ENCODE measurements around the gene CXCL17.
"Not testable (repeated sequence)": the region's sequence is repeated elsewhere in the genome, so short reads cannot be mapped to it uniquely, and the experiment has no call there.

CXCL17 gene

DNA sequence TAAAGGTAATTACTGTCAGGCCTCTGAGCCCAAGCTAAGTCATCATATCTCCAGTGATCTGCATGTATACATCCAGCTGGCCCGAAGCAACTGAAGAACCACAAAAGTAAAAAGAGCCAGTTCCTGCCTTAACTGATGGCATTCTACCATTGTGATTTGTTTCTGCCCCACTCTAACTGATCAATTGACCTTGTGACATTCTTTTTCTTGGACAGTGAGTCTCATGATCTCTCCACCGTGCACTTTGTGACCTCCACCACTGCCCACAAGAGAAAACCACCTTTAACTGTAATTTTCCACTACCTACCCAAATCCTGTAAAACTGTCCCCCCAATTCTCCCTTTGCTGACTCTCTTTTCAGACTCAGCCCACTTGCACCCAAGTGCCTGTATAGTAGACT lies 17.2 kb upstream of the CXCL17 start:
- Histone ChIP-seq H3K36me3 (no peaks in the 10 kb centered on the region), H4K20me1 (no peaks in the 10 kb centered on the region), H3K4me2 (peak overlapping the region in 6 of 11 experiments; percentile 5 to 55 (median 39); a peak in 12 of 22 replicates), H3K4me3 (no peak overlapping the region), H3K4me1 (peaks cover 17 to 80% (median 56%) of the 10 kb centered on the region in 10 experiments), H3K9me3 (replicated peaks in 1 of 11) (0 out of 22 replicates have a peak, but pooled peaks cover 0 to 5% (median 0%) of the 10 kb centered on the region in 11 experiments), H3K27ac (peak overlapping the region in 4 of 11 experiments; percentile 3 to 44 (median 23); a peak in 4 of 22 replicates), H3K9ac (no peak overlapping the region), H3K27me3 (no peaks in the 10 kb centered on the region)
- no peak for TF ChIP-seq Cebpa-rat (IDR thresholded peaks at IDR 0.05)

DNA sequence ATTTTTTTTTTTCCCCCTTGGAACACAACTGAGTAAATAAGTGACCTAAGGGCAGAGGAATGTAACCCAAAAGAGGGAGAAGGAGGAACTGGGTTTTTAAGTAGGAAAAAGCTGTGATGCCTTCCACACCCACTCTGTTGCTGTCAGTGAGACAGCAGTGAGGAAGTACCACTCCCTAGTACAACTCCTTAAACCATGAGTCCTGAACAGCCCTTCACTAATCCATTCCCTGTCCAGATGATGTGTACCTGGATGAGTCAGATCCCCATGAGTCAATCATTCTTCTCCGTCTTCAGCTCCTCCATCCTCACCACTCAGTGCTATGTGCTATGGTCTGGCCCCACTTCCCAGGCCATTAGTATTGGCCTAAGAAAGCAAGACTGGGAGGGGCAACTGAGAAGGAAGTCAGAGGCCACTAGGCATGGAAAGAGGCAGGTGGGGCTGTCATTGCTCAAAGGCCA lies 12.9 kb upstream of the CXCL17 start:
- Histone ChIP-seq H3K4me3 (no peak overlapping the region), H3K4me2 (peak overlapping the region; percentile 55 to 92 (median 84)), H3K27ac (peak overlapping the region in 5 of 11 experiments; percentile 13 to 81 (median 29); a peak in 9 of 22 replicates), H3K9me3 (replicated peaks in 1 of 11) (no peaks in the 10 kb centered on the region), H3K9ac (no peak overlapping the region), H3K27me3 (peaks cover 0 to 13% (median 0%) of the 10 kb centered on the region in 11 experiments; a peak in 2 of 22 replicates), H3K4me1 (peaks cover 41 to 82% (median 71%) of the 10 kb centered on the region in 10 experiments), H4K20me1 (no peaks in the 10 kb centered on the region), H3K36me3 (no peaks in the 10 kb centered on the region)
- no peak for TF ChIP-seq Cebpa-rat (IDR thresholded peaks at IDR 0.05)

DNA sequence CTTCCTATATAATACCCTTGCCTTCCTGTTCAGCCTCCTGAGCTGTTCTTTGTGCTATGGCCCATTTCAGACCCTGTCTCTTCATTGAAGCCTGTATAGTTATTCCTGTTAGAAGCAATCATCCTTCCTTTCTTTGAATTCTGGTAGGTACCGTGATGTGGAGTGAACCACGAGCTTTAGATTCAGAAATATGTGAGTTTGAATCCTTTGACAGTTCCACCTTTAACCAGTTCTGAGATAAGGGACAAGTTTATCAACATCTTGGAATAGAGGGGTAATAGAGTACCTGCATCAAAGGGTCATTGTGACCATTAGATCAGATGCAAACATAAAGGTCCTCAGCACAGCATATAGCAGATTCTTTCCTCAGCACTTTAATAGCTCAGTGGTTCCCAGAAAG lies 12.3 kb upstream of the CXCL17 start:
- no peak overlapping the region for H3K9ac ChIP-seq
- no peaks in the 10 kb centered on the region for H3K9me3 ChIP-seq (replicated peaks in 1 of 11)
- H3K36me3 ChIP-seq = no peaks in the 10 kb centered on the region
- peaks cover 44 to 83% (median 72%) of the 10 kb centered on the region in 10 experiments for H3K4me1 ChIP-seq
- TF ChIP-seq Cebpa-rat (IDR thresholded peaks at IDR 0.05) = no peak
- no peaks in the 10 kb centered on the region for H4K20me1 ChIP-seq
- peak overlapping the region in 5 of 11 experiments; percentile 7 to 81 (median 75); a peak in 7 of 22 replicates for H3K27ac ChIP-seq
- H3K4me2 ChIP-seq = peak overlapping the region; percentile 55 to 92 (median 84); a peak in 21 of 22 replicates
- peaks cover 0 to 13% (median 0%) of the 10 kb centered on the region in 11 experiments; a peak in 2 of 22 replicates for H3K27me3 ChIP-seq
- H3K4me3 ChIP-seq = no peak overlapping the region

DNA sequence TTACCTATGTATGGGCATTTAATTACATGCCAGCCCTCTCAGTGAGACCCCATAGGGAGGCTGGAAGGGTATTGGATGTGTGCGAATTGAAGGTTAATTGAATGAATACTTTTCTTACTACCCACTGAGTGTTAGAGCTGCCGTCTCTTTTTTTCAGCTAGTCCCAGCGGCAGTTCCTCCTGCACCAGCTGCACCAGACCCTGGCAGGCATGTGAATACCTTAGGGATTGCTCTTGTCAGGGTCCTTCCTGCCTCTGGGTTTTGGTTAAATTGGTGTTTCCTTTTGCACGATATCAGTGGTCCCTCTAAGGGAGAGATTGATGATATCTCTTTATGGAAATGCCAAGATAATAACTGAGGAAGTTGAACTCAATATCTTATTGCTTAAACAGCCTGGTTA lies 9.8 kb upstream of the CXCL17 start:
- no peak for TF ChIP-seq Cebpa-rat (IDR thresholded peaks at IDR 0.05)
- Histone ChIP-seq H3K4me3 (peak overlapping the region in 6 of 10 experiments; percentile 16 to 32 (median 23); a peak in 6 of 20 replicates), H3K27ac (peak overlapping the region in 9 of 11 experiments; percentile 9 to 85 (median 80); a peak in 17 of 22 replicates), H4K20me1 (no peaks in the 10 kb centered on the region), H3K9ac (peak overlapping the region in 8 of 11 experiments; percentile 40 to 72 (median 64); a peak in 14 of 22 replicates), H3K36me3 (no peaks in the 10 kb centered on the region), H3K9me3 (replicated peaks in 1 of 11) (no peaks in the 10 kb centered on the region), H3K4me1 (peaks cover 44 to 78% (median 68%) of the 10 kb centered on the region in 10 experiments), H3K27me3 (peaks cover 0 to 14% (median 0%) of the 10 kb centered on the region in 11 experiments; a peak in 2 of 22 replicates), H3K4me2 (peak overlapping the region; percentile 61 to 92 (median 84))

DNA sequence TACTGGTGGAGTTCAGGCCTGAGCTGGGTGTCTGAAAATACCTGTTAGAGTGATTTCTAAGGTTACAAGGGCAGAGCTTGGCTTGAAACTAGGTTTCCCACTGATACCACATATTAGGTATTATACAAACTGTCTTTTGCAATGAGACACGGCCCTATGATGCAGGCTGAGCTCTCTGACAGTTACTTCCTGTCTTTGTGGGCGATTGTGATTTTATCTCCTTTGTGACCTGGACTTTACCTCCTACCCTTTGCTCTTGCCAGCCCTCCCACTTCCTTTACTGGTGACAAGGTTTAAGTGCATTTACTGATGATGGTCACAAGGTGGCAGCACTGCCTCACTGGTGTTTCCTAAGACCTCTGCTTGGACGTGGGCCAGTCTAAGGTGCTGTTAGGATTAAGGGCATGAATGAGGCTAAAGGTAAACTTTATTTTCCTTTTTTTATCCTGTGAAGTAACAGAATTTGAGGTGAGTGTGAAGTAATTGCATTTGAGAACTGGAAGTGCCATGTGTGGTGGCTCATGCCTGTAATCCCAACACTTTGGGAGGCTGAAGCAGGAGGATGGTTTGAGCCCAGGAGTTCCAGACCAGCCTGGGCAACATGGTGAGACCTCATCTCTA lies 7.7 kb upstream of the CXCL17 start:
- H3K36me3 ChIP-seq = no peaks in the 10 kb centered on the region
- no peak overlapping the region for H3K4me3 ChIP-seq
- peaks cover 0 to 19% (median 0%) of the 10 kb centered on the region in 11 experiments; a peak in 2 of 22 replicates for H3K27me3 ChIP-seq
- H3K9me3 ChIP-seq (replicated peaks in 1 of 11) = no peaks in the 10 kb centered on the region
- no peak for TF ChIP-seq Cebpa-rat (IDR thresholded peaks at IDR 0.05)
- H4K20me1 ChIP-seq = no peaks in the 10 kb centered on the region
- H3K9ac ChIP-seq = peak overlapping the region in 3 of 11 experiments; percentile 22 to 71 (median 29); a peak in 6 of 22 replicates
- peak overlapping the region; percentile 4 to 92 (median 84); a peak in 20 of 22 replicates for H3K4me2 ChIP-seq
- H3K27ac ChIP-seq = peak overlapping the region in 6 of 11 experiments; percentile 20 to 85 (median 80); a peak in 7 of 22 replicates
- peaks cover 34 to 60% (median 56%) of the 10 kb centered on the region in 10 experiments for H3K4me1 ChIP-seq

DNA sequence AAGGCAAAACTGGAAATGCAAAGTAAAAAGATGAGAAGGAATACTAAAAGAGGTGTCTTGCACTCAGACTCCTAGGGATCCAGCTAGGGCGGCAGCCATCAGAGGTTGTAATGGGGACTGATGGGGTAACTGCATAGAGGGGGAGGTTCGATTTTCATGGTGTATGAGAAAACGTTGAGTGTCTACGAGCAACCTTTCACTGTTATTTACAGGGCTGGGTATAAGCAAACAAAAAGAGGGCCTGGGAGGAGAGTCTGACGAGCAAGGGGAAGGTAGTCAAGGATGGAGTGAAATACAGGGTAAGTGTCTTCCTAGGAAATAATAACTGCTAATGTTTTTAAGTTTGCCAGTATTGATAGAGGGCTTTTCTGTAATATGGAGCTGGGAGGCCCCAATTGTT lies 5.6 kb upstream of the CXCL17 start:
- H3K4me1 ChIP-seq = peaks cover 24 to 38% (median 35%) of the 10 kb centered on the region in 10 experiments
- H3K9ac ChIP-seq; H3K9me3 ChIP-seq (replicated peaks in 1 of 11); H4K20me1 ChIP-seq; H3K4me3 ChIP-seq; H3K4me2 ChIP-seq; H3K36me3 ChIP-seq; H3K27ac ChIP-seq: not testable (repeated sequence)
- peaks cover 0 to 14% (median 0%) of the 10 kb centered on the region in 11 experiments; a peak in 2 of 22 replicates for H3K27me3 ChIP-seq

DNA sequence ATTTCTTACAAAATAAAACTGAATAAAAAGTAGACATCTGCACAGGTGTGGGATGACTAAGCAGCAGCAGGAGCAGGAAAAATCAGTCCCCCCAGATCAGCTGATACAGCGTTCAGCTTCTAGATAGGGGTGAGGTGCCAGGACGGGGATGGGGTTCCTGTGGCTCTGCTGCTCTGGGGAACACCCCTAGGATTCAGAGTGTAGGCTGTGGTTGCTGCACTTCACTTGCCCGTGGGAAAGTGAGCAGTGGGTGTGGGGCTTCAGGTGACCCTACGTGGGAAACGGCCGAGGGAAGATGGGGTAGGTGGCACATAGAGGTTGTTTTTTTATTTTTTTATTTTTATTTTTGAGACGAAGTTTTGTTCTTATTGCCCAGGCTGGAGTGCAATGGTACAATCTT lies 3.2 kb upstream of the CXCL17 start:
- TF ChIP-seq Cebpa-rat (IDR thresholded peaks at IDR 0.05) = no peak
- Histone ChIP-seq H3K4me1 (peaks cover 11 to 23% (median 19%) of the 10 kb centered on the region in 10 experiments), H3K4me3 (no peak overlapping the region), H3K9ac (no peak overlapping the region; a peak in 1 of 22 replicates), H3K4me2 (no peak overlapping the region), H3K9me3 (replicated peaks in 1 of 11) (no peaks in the 10 kb centered on the region), H3K27ac (no peak overlapping the region), H4K20me1 (peaks cover 0 to 3% (median 0%) of the 10 kb centered on the region in 11 experiments; a peak in 5 of 22 replicates), H3K27me3 (peaks cover 0 to 7% (median 0%) of the 10 kb centered on the region in 11 experiments; a peak in 2 of 22 replicates), H3K36me3 (no peaks in the 10 kb centered on the region)

DNA sequence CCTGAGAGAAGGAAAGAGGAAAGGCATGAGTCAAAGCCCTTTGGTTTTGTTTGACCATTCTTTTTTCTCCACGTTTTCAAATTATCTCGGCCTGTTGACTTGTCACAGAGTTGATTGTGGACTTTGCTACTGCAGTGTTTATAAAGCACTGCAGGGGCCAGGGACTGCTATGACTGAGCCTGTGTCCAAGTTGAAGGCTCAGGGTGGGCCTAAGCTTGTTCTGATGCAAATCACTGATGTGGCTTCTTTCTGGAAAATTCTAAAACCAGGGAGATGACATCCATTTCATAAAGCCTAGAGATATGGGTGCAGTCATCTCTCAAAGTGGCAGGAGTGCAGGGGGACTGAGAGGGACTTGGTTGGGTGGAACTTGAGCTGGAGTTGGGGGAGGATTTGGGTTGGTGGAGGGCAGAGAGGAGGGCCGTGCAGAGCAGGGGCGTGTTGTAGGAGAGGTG lies 1.2 kb upstream of the CXCL17 start:
- no peak for TF ChIP-seq Cebpa-rat (IDR thresholded peaks at IDR 0.05)

DNA sequence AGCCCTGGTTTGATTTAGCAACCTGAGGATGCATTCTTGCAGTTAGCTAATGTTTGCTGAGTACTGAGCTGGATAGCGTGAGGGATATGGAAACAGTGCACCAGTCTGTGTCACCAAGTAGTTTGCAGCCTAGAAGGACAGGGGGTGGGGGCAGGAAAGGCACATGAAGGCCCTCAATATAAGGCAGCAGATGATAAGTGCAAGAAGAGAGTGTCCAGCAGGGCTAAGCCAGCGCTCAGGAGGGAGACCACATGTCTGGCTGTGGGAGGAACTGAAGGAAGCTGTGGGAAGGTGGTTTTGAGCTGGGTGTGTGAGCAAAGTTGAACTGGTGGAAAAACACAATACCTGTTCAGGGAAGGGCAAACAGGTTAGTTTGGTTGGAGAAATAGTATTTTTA lies 1.7 kb downstream of the CXCL17 start:
- H4K20me1 ChIP-seq = peaks cover 0 to 8% (median 0%) of the 10 kb centered on the region in 11 experiments; a peak in 5 of 22 replicates
- no peak for TF ChIP-seq Cebpa-rat (IDR thresholded peaks at IDR 0.05)
- no peak overlapping the region for H3K9ac ChIP-seq
- peaks cover 14 to 34% (median 20%) of the 10 kb centered on the region in 10 experiments for H3K4me1 ChIP-seq
- no peak overlapping the region for H3K27ac ChIP-seq
- no peaks in the 10 kb centered on the region for H3K9me3 ChIP-seq (replicated peaks in 1 of 11)
- peak overlapping the region; percentile 18 to 71 (median 57) for H3K4me2 ChIP-seq
- no peaks in the 10 kb centered on the region for H3K36me3 ChIP-seq
- no peak overlapping the region for H3K4me3 ChIP-seq
- no peaks in the 10 kb centered on the region for H3K27me3 ChIP-seq

More for the DNA sequence above, 1.2 kb upstream of the CXCL17 start:
- Histone ChIP-seq H4K20me1 (peaks cover 0 to 8% (median 0%) of the 10 kb centered on the region in 11 experiments; a peak in 5 of 22 replicates), H3K27me3 (peaks cover 0 to 7% (median 0%) of the 10 kb centered on the region in 11 experiments; a peak in 1 of 22 replicates), H3K36me3 (no peaks in the 10 kb centered on the region), H3K9ac (no peak overlapping the region), H3K4me3 (no peak overlapping the region), H3K27ac (no peak overlapping the region), H3K4me2 (no peak overlapping the region), H3K9me3 (replicated peaks in 1 of 11) (no peaks in the 10 kb centered on the region), H3K4me1 (peaks cover 12 to 16% (median 14%) of the 10 kb centered on the region in 10 experiments)

All from BLaER1 treated with 17β-estradiol and CSF1 and Interleukin-3, amounts not matched to agents 10 nM and 100 nM (cell line).